Spleen (tissue), 11 donors: ENCODE results near the gene LMF1. TPM values are rescaled to one million over a fixed set of nuclear protein-coding genes. Genes with fewer than 3 reads are reported as not detected.

Experiments
- DNase-seq: peaks from one replicate; pipeline ENCODE4 v3.0.0-alpha.2; 2020
- H3K27ac ChIP-seq, 8 donors: fragments of 200-600 bp; sonication (generic) in 7 of 8; 1 replicate in 4 of 8; 2 replicates in 4 of 8; pipeline versions ENCODE4 v1.5.0 to v1.8.0; 2016 to 2021; ENCODE audit warnings: inconsistent platforms in 4 of 8, mild to moderate bottlenecking in 4 of 8, moderate library complexity in 1 of 8
- H3K27me3 ChIP-seq, 7 donors: fragments of 200-600 bp; sonication (generic) in 6 of 7; replicated peaks in 1 of 7; 1 replicate in 4 of 7; 2 replicates in 3 of 7; pipeline versions ENCODE4 v1.5.0 to v1.8.0; 2016 to 2021; ENCODE audit warnings: inconsistent platforms in 3 of 7, mild to moderate bottlenecking in 1 of 7
- H3K36me3 ChIP-seq, 6 donors: fragments of 200-600 bp; sonication (generic) in 5 of 6; 1 replicate in 4 of 6; 2 replicates in 2 of 6; pipeline versions ENCODE4 v1.5.0 to v1.8.0; 2016 to 2021; ENCODE audit warnings: inconsistent platforms in 2 of 6
- H3K4me1 ChIP-seq, 6 donors: fragments of 200-600 bp; sonication (generic) in 5 of 6; 1 replicate in 3 of 6; 2 replicates in 3 of 6; pipeline versions ENCODE4 v1.5.0 to v1.8.0; 2016 to 2021; ENCODE audit warnings: inconsistent platforms in 3 of 6
- H3K4me3 ChIP-seq, 8 donors: fragments of 200-600 bp; sonication (generic) in 7 of 8; 1 replicate in 4 of 8; 2 replicates in 4 of 8; pipeline versions ENCODE4 v1.5.0 to v1.8.0; 2016 to 2021; ENCODE audit warnings: inconsistent platforms in 4 of 8, mild to moderate bottlenecking in 4 of 8, moderate library complexity in 2 of 8
- H3K9me3 ChIP-seq, 8 donors: fragments of 200-600 bp; sonication (generic) in 7 of 8; 1 replicate in 4 of 8; 2 replicates in 4 of 8; pipeline versions ENCODE4 v1.5.0 to v1.8.0; 2016 to 2021; ENCODE audit warnings: inconsistent platforms in 4 of 8
- CTCF ChIP-seq, 11 experiments: fragments of 200-600 bp in 7 of 11; fragments of 450-650 bp in 4 of 11; sonication (generic) in 4 of 11; IDR thresholded peaks in 8 of 11; conservative IDR thresholded peaks in 3 of 11; 1 replicate in 7 of 11; 2 replicates in 4 of 11; pipeline versions ENCODE4 v1.4.0 to v1.8.0; 2016 to 2021; ENCODE audit warnings: antibody characterized with exemption in 11 of 11, inconsistent platforms in 4 of 11, mild to moderate bottlenecking in 1 of 11
- POLR2A ChIP-seq, 3 donors: fragments of 450-650 bp; IDR thresholded peaks; one replicate each; pipeline ENCODE4 v1.5.1; 2017; ENCODE audit warnings: antibody characterized with exemption in 3 of 3, mild to moderate bottlenecking in 1 of 3
- POLR2AphosphoS5 ChIP-seq, 3 donors: sonication (generic); formaldehyde crosslinking; IDR thresholded peaks; one replicate each; pipeline ENCODE4 v1.5.1; 2017; ENCODE audit warnings: antibody characterized with exemption in 3 of 3
- WGBS, 5 donors: extraction: QIAGEN DNeasy Blood & Tissue Kit in 3 of 5; methylation state at CpG; one replicate each; pipeline versions ENCODE4 v1.1.5 to v1.1.7; 2013 to 2018; 5-methylcytosine and 5-hydroxymethylcytosine counted together
- intact Hi-C: fragments of 100-400 bp; cut with DNase I; formaldehyde crosslinking; loops from one replicate; pipeline ENCODE4 v1.15.0; 2023; ENCODE audit warnings: low total_unique reads
- polyA plus RNA-seq, 3 donors: library from polyadenylated mRNA; stranded (reverse); fragments of 200-250 nt; gene quantifications; one replicate each; pipeline ENCODE4 v1.2.1, GENCODE V29; 2013
- total RNA-seq, 7 donors: library from RNA; depleted of rRNA in 3 of 7; stranded (reverse); fragments of >200 nt in 3 of 7; fragmentation: NEBNext Ultra II Directional in 4 of 7; extraction: Animal tissue kit (Norgen Biotek cat#: 25700) in 4 of 7; gene quantifications; one replicate each; pipeline versions ENCODE4 v1.1.0 to v1.2.1, GENCODE V29; 2016 to 2021
- donor health status: healthy with polysubstance abuse.
- donor health status: DM: no; HTN: no; CAD: no; lungs with moderate emphysema.
- donor health status: DM: no; HTN: no; CAD: no.
- donor health status: Bipolar disorder and iron deficiency.
- donor health status: healthy.
- donor health status: DM: no; HTN: no; CAD: no.
- donor health status: DM: yes; HTN: yes; CAD: no.

LMF1 gene
- total and polyA plus RNA-seq, 10 donors = 10.4 to 57.6 (median 32.5) TPM

- intact Hi-C loops = no loop called here
- WGBS, 5 donors = 92 to 99% (median 94%) methylated on average over 8 to 10 of the region's 10 CpGs
- H3K4me1 ChIP-seq = peaks cover 10 to 79% (median 62%) of the 10 kb centered on the region in 6 donors
- no peak for DNase-seq
- H3K9me3 ChIP-seq = peaks cover 0 to 7% (median 0%) of the 10 kb centered on the region in 8 donors
- no peak overlapping the region for H3K27ac ChIP-seq
- TF ChIP-seq CTCF (IDR thresholded peaks at IDR 0.05 in 8 of 11, conservative IDR thresholded peaks at IDR 0.05 in 3 of 11) (no peak), POLR2A (IDR thresholded peaks at IDR 0.05) (no peak), POLR2AphosphoS5 (IDR thresholded peaks at IDR 0.05) (no peak)
- peaks cover 0 to 29% (median 0%) of the 10 kb centered on the region in 6 donors for H3K36me3 ChIP-seq
- no peak overlapping the region for H3K4me3 ChIP-seq
- H3K27me3 ChIP-seq = no peaks in the 10 kb centered on the region
These were observed 4.3 kb downstream of the LMF1 start for GRCh38 chr16:966505-966904.

GRCh38 chr16:966035-966434 is 4.7 kb downstream of the LMF1 start:
- DNase-seq = no peak
- 91 to 96% (median 95%) methylated on average over 17 to 18 of the region's 18 CpGs for WGBS, 5 donors
- H3K4me1 ChIP-seq = peaks cover 10 to 75% (median 57%) of the 10 kb centered on the region in 6 donors
- intact Hi-C loops = no loop called here
- H3K9me3 ChIP-seq = peaks cover 0 to 7% (median 0%) of the 10 kb centered on the region in 8 donors
- no peaks in the 10 kb centered on the region for H3K27me3 ChIP-seq
- TF ChIP-seq CTCF (IDR thresholded peaks at IDR 0.05 in 8 of 11, conservative IDR thresholded peaks at IDR 0.05 in 3 of 11) = no peak
- no peak for TF ChIP-seq POLR2AphosphoS5 (IDR thresholded peaks at IDR 0.05)
- no peak overlapping the region for H3K4me3 ChIP-seq
- peaks cover 0 to 29% (median 0%) of the 10 kb centered on the region in 6 donors for H3K36me3 ChIP-seq
- H3K27ac ChIP-seq = no peak overlapping the region

- intact Hi-C loops = no loop called here
These were observed 5.3 kb downstream of the LMF1 start for GRCh38 chr16:965487-965886.

GRCh38 chr16:965036-965395 is 5.8 kb downstream of the LMF1 start:
- peak; percentile 59 for DNase-seq
- Histone ChIP-seq H3K4me1 (peaks cover 7 to 70% (median 51%) of the 10 kb centered on the region in 6 donors), H3K27ac (peak overlapping the region in 5 of 8 donors; percentile 51 to 65 (median 59)), H3K9me3 (peaks cover 0 to 7% (median 0%) of the 10 kb centered on the region in 8 donors), H3K4me3 (no peak overlapping the region), H3K36me3 (peaks cover 0 to 29% (median 0%) of the 10 kb centered on the region in 6 donors), H3K27me3 (no peaks in the 10 kb centered on the region)
- intact Hi-C loops = no loop called here
- TF ChIP-seq POLR2A (IDR thresholded peaks at IDR 0.05) (no peak), POLR2AphosphoS5 (IDR thresholded peaks at IDR 0.05) (no peak), CTCF (IDR thresholded peaks at IDR 0.05 in 8 of 11, conservative IDR thresholded peaks at IDR 0.05 in 3 of 11) (no peak)
- WGBS, 5 donors = 86 to 97% (median 91%) methylated on average over 13 of the region's 13 CpGs

More at GRCh38 chr16:965487-965886, 5.3 kb downstream of the LMF1 start:
- H3K4me1 ChIP-seq = peaks cover 10 to 74% (median 56%) of the 10 kb centered on the region in 6 donors
- H3K36me3 ChIP-seq = peaks cover 0 to 29% (median 0%) of the 10 kb centered on the region in 6 donors
- no peaks in the 10 kb centered on the region for H3K27me3 ChIP-seq
- H3K9me3 ChIP-seq = peaks cover 0 to 7% (median 0%) of the 10 kb centered on the region in 8 donors
- DNase-seq = peak; percentile 47
- WGBS, 5 donors = 94 to 99% (median 98%) methylated on average over 4 of the region's 4 CpGs
- TF ChIP-seq POLR2A (IDR thresholded peaks at IDR 0.05) = no peak
- TF ChIP-seq CTCF (IDR thresholded peaks at IDR 0.05 in 8 of 11, conservative IDR thresholded peaks at IDR 0.05 in 3 of 11) = no peak
- TF ChIP-seq POLR2AphosphoS5 (IDR thresholded peaks at IDR 0.05) = no peak
- no peak overlapping the region for H3K4me3 ChIP-seq
- H3K27ac ChIP-seq = no peak overlapping the region
